ENCODE data around the gene IFRD2.
A peak's percentile ranks its signal among the peaks of the same experiment; 100 is the strongest.
"Not testable (repeated sequence)": the region's sequence is repeated elsewhere in the genome, so short reads cannot be mapped to it uniquely, and the experiment has no call there.

The IFRD2 gene

GRCh38 chr3:50324351-50325112 is 32.3 kb upstream of the IFRD2 start:
- peak; percentile 60 to 63 for DNase-seq

DNA sequence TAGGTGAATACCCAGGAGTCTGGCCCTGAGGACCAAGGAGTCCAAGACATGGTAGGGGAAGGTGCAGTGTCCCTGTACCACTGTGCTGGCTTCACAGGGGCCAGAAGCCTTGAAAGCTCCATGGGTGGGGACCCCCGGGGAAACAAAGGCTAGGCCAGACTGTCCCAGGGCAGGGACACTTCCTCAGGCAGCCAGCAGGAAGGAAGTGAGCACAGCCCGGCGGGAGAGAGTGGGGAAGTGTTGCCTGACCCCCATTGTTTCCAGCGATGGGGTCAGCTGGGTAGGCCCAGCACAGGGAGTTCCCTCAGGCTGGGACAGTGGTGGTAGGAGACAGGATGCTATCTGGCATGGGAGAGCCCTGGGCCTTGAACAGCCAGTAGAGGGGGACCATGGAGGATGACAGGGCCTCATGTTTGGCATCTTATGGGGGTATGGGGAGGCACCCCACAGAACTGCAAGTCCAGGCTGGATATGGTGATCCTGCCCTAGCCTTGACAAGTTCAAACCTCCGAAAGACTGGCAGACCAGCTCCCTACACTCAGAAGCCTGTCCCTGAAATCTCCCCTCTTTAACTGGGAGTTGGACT is 31.5 kb upstream of the IFRD2 start:
- DNase-seq: peak in 1 of 2 donors; percentile 21

GRCh38 chr3:50323092-50323600 is 30.9 kb upstream of the IFRD2 start:
- DNase-seq: peak; percentile 44 to 59

- DNase-seq: no peak
Observed at GRCh38 chr3:50322386-50323091, 30.3 kb upstream of the IFRD2 start, which contains the start of gene HYAL2. Gene HYAL2, minus strand, starts transcription at chr3:50322745. Its CDS starts 2,256 bp downstream, at chr3:50320489.

DNA sequence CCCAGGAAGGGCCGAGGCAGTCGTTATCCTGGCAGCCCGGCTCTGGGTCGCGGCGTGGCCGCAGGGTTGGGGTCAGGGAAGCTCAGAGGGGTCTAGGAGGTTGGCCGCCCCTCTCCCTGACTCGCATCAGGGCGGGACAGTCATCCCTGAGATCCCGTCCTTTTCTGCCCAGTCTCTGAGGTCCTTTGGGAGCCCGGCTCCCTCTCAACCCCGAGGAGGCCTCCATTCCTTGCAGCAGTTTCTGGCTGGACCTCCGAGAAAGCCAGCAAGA is 29.8 kb upstream of the IFRD2 start:
- no peak for DNase-seq

- DNase-seq: peak; percentile 81 to 91
Observed at GRCh38 chr3:50321336-50322114, 29.3 kb upstream of the IFRD2 start.

DNA sequence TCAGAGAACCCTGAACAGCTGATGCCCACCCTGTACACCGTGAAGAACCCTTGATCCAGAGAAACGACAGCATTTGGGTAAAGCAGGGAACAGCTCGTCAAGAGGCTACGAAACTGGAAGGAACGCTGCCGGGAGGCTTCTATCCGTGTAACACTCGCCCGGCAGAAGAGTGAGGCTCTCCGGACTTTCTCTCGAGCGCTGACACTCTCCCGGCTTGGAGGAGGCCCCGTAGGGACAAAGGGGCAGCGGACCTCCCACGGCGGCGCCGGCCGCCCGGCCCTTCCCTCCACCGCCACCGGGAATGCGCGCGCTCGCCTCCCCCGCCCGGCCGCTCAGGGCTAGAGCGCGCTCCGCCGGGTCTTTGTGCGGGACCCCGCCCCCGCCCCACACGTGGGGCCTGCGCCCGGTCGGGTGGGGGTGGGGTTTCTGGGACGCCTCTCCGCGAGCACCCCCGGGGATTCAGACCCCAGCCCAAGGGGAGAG is 28.7 kb upstream of the IFRD2 start:
- DNase-seq: peak; percentile 60 to 78

DNA sequence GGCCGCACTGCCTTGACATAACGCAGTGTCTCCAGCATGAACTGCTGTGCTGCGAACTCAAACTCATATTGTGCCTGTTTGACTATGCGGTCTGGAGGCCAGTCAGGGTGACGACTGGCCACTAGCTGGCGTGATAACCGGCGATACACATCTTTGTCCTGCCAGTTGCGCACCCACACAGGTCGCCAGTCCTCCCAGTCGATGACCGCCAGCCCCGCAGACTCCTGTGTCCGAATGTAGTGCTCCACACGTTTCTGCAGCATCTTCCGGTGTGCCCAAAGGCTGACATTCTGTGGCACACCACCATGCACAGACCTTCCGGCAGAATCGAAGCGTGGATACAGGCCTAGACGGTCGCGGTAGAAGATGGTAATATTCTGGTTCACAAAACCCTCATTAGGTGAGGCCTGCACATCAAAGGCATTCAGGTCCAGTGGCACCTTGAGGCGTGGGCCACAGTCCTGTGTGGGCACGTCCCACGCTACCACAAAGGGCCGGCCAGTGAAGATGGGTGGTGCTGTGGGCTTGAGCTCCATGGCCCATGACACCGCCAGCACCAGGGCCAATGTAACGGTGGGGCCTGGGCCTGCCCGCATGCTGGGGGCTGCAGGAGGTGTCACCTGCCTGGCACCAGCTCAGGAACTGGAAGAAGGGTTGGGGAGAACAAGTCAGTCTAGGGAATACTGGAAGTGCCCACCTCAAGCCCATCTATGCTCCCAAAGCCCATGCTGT is 27.8 kb upstream of the IFRD2 start:
- no peak for DNase-seq

GRCh38 chr3:50319181-50319893 is 27.1 kb upstream of the IFRD2 start:
- no peak for DNase-seq

DNA sequence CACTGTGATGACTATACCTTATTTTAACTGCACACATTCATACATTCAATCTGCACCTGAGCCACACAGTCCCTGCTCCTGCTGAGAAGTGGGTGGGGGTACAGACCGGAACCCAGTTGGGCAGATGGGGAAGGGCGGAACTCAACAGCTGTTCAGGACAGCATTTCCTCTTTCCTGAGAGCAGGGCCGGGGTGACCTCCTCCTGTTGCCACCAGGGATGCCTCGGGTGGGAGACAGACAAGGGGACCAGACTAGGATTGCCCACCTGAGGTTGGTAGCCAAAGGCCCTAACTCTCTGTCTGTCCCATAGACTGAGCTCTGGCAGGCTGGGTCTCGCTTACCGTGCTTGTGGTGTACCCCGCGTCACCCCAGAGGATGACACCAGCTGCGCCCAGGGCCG is 26.4 kb upstream of the IFRD2 start:
- peak; percentile 31 to 36 for DNase-seq

- no peak for DNase-seq
Observed at GRCh38 chr3:50318163-50318562, 25.9 kb upstream of the IFRD2 start.

- no peak for DNase-seq
Observed at GRCh38 chr3:50317300-50317699, 25.1 kb upstream of the IFRD2 start.

- DNase-seq: no peak
Observed at GRCh38 chr3:50316657-50317242, 24.5 kb upstream of the IFRD2 start.

GRCh38 chr3:50314816-50315215 is 22.6 kb upstream of the IFRD2 start:
- no peak for DNase-seq

DNA sequence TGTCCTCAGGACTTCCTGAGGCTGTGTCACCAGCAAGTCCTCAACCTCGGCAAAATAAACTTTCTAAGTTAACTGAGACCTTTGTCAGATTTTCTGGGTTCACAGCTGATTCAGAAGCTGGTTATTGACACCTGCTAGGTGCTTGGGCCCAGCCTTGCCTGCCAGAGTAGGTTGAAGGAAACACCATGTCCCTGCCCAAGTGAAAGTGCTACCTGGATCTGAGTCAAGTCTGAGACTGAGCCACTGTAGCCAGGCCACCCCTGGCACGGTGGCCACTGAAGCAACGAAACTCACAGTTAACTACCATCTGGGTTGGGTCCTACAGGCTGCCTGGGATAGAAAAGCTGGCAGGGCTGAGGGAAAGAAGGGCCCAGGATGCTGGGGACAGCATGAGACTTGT is 22.1 kb upstream of the IFRD2 start:
- no peak for DNase-seq

DNA sequence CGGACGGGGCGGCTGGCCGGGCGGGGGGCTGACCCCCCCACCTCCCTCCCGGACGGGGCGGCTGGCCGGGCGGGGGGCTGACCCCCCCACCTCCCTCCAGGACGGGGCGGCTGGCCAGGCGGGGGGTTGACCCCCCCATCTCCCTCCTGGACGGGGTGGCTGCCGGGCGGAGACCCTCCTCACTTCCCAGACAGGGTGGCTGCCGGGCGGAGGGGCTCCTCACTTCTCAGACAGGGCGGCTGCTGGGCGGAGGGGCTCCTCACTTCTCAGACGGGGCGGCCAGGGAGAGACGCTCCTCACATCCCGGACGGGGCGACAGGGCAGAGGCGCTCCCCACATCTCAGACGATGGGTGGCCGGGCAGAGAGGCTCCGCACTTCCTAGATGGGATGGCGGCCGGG is 19.8 kb upstream of the IFRD2 start:
- DNase-seq: not testable (repeated sequence)

- DNase-seq: no peak
Observed at GRCh38 chr3:50304601-50305000, 12.4 kb upstream of the IFRD2 start.

- no peak for DNase-seq
Observed at GRCh38 chr3:50303013-50303815, 11.0 kb upstream of the IFRD2 start, which contains the start of gene HYAL1. Gene HYAL1, minus strand, starts transcription at chr3:50303574. Its CDS starts 618 bp downstream, at chr3:50302956.

GRCh38 chr3:50302095-50303012 is 10.1 kb upstream of the IFRD2 start:
- no peak for DNase-seq

Measured in inflammatory macrophage (primary cell).